IPS-11a (cell line): ENCODE measurements around the gene POLR2J3.
"Not testable (repeated sequence)": the region's sequence is repeated elsewhere in the genome, so short reads cannot be mapped to it uniquely, and the experiment has no call there.

Experiments used
- H3K4me3 ChIP-seq: one replicate; pipeline ENCODE4 v1.5.1; 2013; ENCODE audit warnings: low read depth, low read length, control low read depth

Gene POLR2J3

DNA sequence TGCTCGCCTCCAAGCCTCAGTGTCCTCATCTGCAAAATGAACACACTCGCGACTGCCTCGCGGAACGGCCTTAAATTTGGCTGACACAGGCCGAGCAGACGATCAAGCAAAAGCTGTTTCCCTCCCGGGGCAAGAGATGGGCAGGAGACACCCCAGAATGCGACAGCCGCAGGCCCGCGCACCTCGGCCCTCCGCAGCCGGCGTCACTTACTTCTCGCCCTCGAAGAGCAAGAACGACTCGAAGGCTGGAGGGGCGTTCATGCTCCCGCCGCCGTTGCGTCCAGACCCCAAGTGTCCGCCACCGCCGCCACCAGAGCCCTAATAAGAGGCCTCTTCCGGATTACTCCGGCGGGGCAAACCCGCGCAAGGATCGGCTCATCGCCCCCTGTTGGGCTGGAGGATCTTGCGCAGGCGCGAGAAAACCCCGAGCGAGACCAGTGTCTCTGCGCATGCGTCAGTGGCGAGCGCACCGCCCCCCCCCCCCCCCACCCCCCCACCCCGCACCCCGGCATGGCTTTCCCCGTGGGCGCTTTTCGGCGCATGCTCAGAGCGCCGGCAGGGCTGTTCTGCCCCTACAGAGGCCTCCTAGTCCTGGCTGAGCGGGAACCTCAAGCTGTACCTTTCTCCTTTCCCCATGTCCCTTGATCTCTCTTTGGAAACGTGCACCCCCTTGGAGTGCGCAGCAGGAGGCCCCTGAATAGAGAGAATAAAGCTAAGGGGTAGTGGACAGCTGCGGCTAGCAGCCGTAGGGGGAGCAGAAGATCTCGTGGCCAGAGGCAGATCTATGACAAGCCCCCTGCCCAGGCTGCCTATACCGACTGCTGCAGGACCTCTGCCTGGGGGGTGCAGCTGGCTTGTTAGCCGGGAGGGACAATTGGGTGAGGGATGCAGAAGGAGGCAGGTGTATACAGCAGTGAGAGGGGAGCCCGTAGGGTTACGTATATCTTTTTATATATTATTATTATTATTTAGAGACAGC lies at the start of gene POLR2J3:
Gene POLR2J3, minus strand, starts transcription at position 323 of the 979 bp plus-strand sequence. Its CDS starts 62 bp downstream, at position 261.
- H3K4me3 ChIP-seq = peak within 1 kb of the TSS; percentile 66

DNA sequence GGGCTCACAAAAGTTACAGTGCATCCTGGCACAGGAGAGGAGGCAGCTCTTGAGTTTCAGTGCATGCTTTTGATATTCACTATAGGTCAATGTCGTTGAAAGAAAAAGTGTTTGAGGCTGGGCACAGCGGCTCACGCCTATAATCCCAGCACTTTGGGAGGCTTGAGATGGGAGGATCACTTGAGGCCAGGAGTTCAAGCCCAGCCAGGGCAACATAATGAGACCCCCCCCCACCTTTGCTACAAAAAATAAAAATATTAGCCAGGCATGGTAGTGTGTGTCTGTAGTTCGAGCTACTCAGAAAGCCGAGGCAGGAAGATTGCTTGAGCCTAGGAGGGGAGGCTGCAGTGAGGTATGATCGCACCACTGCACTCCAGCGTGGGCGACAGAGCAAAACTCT lies 45.7 kb upstream of the POLR2J3 start:
- H3K4me3 ChIP-seq = not testable (repeated sequence)

DNA sequence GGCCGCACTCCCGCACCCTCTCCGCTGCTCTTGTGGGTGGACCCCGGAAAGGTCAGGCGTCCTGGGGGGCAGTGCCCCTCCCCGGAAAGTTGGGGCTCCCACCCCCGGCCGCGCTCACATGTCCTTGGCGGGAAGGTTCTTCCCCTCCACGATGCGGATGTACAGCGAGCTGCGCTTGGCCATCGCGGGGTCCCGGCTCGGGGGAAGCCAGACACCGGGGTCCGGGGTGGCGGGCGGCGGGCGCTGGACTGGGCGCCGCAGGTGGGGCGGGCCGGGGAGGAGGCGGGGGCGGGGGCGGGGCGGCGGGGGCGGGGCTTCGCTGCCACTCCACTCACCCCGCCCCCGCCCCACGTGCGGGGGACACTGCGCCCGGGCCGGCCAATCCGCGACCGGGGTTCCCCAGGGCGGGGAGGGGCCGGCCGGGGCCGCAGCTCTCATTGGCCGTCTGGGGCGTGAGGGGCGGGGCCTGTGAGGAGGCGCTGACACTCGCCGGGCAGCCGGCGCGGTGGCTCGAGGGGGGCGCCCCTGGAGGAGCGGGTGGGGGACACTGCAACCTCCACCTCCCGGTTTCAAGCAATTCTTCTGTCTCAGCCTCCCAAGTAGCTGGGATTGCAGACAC lies 44.2 kb upstream of the POLR2J3 start, which contains the start of gene RASA4:
Gene RASA4, minus strand, starts transcription at position 250 of the 619 bp plus-strand sequence. Its CDS starts 67 bp downstream, at position 183.
- not testable (repeated sequence) for H3K4me3 ChIP-seq

DNA sequence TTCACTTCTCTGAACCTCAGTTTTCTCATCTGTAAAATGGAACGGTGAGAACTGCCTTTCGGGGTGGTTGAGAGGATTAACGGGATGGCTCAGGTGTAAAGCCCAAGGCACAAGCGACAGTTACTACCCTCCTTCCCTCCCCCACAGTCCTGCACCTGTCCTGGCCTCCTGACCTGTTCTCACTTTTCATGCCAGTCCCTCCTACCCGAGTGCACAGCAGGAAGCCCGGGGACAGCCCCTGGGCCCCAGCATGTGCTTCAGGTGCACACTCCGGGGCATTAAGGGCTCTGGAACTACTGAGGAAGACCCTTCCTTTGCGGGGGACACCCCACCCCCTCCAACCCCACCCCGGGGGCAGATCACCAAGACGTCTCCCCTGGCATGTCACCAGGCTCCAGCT lies 43.5 kb upstream of the POLR2J3 start:
- not testable (repeated sequence) for H3K4me3 ChIP-seq

DNA sequence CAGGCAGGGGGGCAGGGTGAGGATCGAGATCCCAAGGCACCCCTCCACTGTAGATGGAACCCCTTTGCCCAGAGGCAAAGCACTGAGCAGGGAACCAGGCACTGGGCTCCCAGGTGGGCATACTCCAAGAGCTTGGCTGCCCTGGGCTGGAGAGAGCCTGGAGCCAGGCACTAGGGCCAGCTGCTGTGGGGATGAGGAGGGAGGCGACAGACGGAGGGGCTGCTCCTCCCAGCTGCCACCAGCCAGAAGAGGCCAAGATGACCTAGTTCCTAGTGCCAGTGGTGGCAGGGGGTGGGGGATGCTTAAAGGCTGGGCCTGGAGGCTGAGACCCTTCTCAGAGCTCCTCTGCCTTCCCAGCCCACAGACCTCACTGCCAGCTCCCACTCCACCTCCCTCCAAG lies 42.5 kb upstream of the POLR2J3 start:
- H3K4me3 ChIP-seq = not testable (repeated sequence)

DNA sequence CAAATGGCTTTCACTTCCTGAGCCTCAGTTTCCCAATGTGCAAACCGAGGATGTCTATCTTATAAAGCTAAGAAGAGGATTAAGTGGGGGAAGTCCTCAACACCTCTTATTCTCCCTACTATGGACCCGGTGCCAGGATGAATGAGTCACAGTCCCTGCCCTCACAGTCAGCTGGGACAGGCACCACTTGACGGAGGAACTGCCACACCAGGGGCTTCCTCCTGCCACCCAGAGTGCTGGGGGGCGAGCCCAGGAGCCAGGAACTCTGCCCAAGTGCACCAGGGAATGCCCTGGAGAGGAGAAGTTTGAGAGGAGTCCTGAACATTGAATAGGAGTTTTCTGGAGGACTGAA lies 41.9 kb upstream of the POLR2J3 start:
- not testable (repeated sequence) for H3K4me3 ChIP-seq

DNA sequence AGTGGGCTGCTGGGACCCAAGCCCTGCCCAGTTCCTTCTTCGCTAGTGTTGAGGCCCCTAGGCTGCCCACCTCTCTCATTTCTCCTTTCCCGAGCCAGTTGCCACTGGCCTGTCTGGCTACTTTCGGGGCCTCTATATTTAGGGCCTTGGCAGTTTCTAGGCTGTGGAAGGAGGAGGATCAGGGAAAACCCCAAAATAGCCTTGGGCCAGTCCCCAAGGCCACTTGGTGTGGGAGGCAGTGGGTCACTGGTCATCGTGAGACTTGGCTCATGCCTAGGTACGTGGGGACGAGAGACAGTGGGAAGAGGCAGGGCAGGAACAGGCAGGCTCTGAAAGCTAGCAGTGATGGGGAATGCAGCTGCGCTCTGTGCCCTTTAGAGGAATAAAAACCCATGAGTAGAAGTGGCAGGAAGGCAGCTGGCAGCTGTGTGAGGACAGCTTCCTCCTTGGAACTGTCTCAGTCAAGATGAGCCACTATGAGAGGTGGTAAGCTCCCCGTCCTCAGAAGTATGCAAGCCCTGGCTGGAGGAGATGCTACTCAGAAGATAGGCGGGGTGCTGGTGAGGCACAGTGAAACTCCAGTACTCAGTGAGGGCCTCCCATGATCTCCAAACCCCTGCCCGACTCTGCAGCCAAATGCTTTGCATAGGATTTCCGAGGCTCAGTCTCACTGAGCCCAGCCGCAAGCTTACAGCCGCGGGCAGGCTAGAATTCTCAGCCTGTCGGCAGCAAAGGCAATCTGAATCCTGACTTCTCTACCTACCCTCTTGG lies 41.4 kb upstream of the POLR2J3 start:
- H3K4me3 ChIP-seq = not testable (repeated sequence)

DNA sequence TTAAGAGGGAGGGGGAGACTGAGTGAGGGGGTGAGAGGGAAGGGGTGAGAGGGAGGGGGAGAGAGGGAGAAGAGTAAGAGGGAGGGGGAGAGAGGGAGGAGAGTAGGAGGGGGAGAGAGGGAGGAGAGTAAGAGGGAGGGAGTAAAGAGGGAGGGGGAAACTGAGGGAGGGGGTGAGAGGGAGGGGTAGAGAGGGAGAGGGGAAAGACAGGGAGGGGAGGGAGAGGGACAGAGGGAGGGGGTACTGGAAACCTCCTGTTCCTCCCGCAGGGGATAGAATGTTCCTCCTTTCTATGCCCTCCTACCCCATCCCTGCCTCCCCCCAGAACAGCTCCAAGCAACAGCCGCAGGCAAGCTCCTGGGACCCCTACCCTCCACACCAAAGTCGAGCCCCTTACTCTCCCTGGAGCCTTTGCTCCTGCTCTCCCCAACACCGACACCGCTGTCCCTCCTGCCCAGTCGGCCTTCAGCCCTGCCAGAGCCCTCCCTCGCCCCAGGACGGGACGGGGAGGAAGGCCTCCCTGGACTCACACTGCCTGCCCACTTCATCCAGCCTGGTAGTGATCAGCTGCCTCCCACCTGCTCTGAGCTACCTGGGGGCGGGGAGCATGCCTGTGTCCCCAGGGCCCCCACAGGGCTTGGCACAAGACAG lies 39.4 kb upstream of the POLR2J3 start:
- not testable (repeated sequence) for H3K4me3 ChIP-seq

DNA sequence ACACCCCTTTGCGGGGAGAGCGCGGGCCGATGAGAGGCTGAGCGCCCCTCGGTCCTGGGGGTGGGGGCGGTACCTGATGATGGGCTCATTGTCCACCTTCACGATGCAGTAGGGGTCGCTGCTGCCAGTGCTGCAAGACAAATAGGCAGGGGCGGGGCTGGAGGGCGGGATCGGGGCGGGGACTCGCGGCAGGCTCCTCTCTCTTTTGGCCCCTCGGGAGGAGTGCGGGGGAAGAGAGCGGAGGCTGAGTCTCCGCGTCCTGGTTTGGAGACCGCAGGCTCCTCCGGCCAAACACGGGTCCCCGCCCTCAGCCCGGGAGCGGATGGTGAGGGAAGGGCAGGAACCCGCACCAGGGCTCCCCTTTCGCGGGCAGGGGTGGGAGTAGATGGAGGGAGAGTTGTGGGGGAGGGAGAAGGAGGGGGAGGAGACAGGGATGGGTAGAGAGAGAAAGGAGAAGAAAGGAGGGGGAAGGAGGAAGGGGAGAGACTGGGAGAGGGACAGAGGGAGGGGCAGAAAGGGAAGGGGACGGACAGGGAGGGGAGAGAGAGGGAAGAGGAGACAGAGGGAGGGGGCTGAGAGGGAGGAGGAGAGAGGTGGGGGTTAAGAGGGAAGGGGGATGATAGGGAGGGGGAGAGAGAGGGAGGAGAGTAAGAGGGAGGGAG lies 38.8 kb upstream of the POLR2J3 start:
- not testable (repeated sequence) for H3K4me3 ChIP-seq

DNA sequence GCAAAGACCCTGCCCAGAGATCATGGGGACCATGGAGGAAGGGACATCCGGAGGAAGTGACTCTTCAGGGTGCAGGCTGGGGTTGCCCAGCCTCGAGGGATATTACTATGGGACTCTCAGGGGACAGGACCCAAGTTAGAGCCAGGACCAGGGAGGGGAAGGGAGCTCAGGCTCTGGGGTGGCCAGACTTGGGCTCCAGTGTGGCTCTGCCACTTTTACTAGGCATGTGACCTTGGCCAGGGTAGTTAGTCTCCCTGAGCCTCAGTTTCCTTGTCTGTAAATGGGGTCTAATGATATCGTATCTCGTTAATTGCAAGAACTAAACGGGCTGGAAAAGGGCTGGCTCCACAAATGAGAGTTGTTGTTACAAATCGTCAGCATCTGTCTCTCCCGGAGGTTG lies 38.1 kb upstream of the POLR2J3 start:
- H3K4me3 ChIP-seq = not testable (repeated sequence)

DNA sequence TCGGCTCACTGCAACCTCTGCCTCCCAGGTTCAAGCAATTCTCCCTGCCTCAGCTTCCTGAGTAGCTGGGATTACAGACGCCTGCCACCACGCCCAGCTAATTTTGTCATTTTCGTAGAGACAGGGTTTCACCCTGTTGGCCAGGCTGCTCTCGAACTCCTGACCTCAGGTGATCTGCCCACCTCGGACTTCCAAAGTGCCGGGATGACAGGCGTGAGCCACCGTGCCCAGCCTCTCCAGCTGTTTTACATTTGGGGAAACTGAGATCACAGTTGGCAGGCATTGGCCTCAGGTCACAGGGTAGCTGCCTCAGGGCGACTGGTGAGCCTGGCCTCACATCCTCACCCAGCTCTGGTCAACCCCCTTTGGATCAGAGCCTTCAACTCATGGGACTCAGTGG lies 37.4 kb upstream of the POLR2J3 start:
- not testable (repeated sequence) for H3K4me3 ChIP-seq

DNA sequence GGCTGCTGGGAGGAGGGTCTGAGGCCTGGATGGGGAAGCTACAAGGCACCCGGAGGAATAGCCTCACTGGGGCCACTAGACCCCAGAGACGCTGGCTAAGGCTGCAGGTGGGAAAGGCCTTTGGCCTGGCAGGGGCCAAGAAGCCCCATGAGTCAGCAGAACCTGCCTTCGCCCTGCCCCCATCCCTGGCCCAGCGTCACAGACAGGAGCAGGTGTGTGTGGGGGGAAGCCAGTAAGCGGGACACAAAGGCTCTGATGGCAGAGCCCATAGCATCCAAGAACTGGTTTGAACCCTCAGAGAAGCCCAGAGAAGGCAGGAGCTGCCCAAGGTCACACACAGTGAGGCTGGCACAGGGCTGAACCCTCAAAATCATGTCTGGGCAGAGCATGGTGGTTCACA lies 34.5 kb upstream of the POLR2J3 start:
- not testable (repeated sequence) for H3K4me3 ChIP-seq

DNA sequence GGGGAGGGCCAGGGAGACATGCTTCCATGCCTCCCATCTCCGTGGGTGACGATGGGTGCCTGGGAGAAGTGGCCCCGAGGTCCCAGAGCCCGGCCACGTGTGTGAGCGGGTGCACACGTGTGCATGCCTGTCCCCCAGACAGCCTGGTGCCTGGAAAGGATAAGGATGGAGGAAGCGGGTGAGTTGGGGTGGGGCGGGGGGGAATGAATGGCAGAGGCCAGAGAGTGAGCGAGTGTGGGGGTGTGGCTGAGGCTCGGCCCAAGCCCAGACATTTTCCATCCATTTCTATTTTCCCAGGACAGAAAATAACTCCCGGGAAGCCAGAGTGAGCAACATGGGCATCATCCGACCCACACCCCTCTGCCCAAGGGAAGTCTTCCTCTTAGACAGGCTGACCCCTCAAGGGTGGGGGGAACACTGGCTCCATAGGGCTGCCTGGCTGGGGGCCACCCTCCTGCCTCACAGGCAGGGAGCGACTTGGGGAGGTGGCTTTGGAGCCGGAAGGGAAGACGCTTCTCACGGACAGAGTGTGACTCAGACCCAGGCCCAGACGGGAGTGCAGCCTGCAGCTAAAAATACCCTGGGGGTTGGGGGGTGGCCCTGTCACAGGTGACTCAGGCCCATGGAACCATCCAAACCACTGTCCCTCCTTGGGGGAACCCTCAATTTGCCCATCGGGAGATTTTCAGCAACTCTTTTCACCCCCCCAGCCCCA lies 32.2 kb upstream of the POLR2J3 start:
- H3K4me3 ChIP-seq = not testable (repeated sequence)

DNA sequence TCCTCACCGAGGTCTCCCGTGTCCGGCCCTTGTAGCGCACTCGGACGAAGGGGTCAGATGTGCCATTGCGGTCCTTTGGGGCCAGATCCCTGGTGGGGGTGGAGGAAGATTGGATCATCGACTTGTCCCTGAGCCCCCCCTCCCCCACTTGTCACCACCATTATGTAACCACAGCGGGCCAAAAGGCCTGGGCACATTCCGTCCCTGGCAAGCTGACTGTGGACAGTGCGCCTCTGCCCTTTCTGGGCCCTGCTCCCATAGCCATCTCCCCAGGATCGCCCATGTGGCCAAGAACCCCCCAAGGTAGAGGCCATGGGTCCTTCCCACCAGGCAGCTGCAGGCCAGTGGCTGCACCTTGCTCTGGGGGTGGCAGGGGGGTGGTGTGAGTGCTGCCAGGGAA lies 29.9 kb upstream of the POLR2J3 start:
- H3K4me3 ChIP-seq = not testable (repeated sequence)

DNA sequence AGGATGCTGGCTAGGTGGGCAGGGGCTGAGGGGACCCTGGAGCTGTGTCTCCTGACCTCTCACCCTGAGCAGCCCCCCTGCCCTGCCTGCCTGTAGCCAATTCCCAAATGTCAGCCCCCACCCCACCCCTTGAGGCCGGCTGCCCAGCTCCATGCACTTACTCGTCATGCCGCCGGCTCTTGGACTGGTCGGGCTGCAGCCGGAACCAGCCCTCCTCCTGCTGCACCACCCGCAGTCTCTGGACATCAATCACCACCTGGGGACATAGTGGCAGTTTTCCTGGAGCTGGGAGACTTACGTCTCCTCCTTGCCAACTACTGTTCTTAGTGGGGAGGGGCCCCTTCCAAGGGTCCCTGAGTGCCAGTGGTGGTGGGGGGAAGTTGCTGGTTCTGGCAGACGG lies 27.3 kb upstream of the POLR2J3 start:
- not testable (repeated sequence) for H3K4me3 ChIP-seq

DNA sequence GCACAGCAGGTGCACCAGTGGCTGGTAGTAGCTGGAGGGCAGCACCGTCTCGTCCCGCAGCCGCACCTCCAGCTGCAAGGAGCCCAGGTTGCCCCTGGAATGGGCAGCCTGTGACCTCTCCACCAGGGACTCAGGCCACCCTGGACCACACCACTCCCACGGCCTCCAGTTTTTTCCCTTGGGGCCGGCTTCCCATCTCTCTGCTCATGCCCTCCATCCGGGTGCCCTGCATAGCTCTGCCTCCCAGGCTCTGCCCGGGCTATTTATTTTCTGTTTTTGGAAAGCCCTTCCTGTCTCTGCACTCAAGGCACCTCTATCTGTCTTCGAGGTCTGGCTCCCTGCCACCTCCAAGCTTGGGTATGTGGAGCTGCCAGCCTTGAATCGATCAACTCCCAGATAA lies 23.7 kb upstream of the POLR2J3 start:
- H3K4me3 ChIP-seq = not testable (repeated sequence)

DNA sequence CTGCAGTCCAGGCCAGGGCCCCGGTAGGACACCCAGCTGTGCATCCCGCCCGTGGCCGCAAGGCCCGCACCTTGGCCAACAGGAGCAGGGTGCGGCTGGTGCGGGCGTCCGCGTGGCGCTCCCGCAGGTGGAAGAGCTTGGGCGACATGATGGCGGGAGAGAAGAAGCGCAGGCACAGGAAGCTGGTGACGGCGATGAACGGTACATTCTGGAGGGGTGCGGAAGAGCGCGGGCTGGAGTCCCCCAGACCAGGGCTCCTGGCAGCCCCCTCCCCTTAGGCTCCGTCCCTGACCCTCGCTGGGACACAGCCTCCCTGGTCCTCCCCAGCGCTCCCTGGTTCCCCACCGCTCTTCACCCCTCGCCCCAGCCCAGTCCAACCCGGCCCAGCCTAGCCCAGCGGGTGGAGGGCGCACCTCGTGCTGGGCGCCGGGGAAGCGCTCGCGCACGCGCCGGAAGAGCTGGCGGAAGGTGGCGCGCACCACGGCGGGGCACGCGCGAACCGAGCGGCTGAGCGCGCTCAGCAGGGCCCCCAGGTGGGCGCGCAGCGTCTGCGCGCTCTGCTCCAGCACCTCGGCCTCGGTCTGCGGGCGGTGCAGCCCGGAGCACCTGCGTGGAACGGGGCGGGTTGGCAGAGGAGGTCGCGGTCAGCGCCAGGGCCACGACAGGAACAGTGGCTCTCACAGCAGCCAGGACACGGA lies 21.4 kb upstream of the POLR2J3 start:
- H3K4me3 ChIP-seq = not testable (repeated sequence)

DNA sequence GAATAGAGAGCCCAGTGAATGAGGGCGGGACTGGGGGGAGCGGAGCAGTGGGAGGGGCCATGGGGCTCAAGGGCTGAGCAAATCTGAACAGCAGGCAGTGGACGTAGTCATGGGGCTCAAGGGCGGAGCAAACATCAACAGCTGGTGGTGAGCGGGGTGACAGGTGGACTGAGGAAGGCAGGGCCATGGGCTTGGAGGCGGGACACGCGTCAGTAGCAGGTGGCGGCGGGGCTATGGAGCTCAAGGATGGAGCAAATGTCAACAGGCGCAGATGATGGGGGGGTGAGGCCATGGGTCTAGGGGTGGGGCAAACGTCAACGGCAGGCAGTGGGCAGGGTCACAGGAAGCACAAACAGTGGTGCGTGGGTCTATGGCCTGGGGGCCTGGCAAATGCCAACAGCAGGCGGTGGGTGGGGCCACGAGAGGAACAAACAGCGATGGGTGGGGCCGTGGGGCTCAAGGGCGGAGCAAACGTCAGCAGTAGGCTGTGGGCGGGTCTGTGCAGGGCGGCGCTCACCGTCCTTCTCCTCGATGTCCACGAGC lies 20.2 kb upstream of the POLR2J3 start:
- not testable (repeated sequence) for H3K4me3 ChIP-seq

DNA sequence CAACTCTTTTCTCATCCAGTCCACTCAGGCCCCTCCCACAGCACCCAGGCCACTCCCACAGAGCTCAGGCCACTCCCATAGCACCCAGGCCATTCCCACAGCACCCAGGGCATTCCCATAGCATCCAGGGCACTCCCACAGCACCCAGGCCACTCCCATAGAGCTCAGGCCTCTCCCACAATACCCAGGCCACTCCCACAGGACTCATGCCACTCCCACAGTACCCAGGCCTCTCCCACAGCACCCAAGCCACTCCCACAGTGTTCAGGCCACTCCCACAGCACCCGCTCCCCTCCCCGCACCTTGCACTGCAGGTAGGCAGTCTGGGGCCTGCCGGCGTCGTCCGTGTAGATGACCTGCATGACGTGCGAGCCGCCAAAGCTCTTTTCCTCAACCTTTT lies 17.5 kb upstream of the POLR2J3 start:
- H3K4me3 ChIP-seq = not testable (repeated sequence)
